ENCODE data around the gene RFXAP. TPM values are rescaled to one million over a fixed set of nuclear protein-coding genes. Genes with fewer than 3 reads are reported as not detected.
A peak's percentile ranks its signal among the peaks of the same experiment; 100 is the strongest.
"Not testable (repeated sequence)": the region's sequence is repeated elsewhere in the genome, so short reads cannot be mapped to it uniquely, and the experiment has no call there.

The RFXAP gene
- 17.9 TPM for polyA plus RNA-seq (2013, experiment 1 of 4)
- polyA plus RNA-seq (2013, experiment 2 of 4), result 21.8 TPM
- polyA plus RNA-seq (2013, experiment 3 of 4), result 20.9 TPM
- 19.9 TPM for polyA plus RNA-seq (2013, experiment 4 of 4)

GRCh38 chr13:36818804-36819738 lies at the start of gene RFXAP:
RFXAP (plus strand) TSS chr13:36819222; CDS start chr13:36819358, 136 bp downstream.
- no peaks in the 10 kb centered on the region for H3K36me3 ChIP-seq (ENCODE audit: control insufficient read depth, insufficient read depth, low read length)
- no peak within 1 kb of the TSS for H3K27ac ChIP-seq (ENCODE audit: insufficient read depth, low read depth, low read length, poor library complexity, severe bottlenecking)
- no peaks in the 10 kb centered on the region for H3K9me3 ChIP-seq (ENCODE audit: control insufficient read depth, low read length)
- WGBS, 2 experiments, result 1% methylated on average over 78 of the region's 78 CpGs
- H3K4me1 ChIP-seq (ENCODE audit: control insufficient read depth, insufficient read depth, low read length), result peaks cover 8% of the 10 kb centered on the region
- peak within 1 kb of the TSS; percentile 73 for H3K4me3 ChIP-seq (ENCODE audit: insufficient read depth, low read depth, low read length)
- H3K27me3 ChIP-seq (ENCODE audit: control insufficient read depth, insufficient read depth, low read length, poor library complexity, severe bottlenecking), result no peaks in the 10 kb centered on the region

GRCh38 chr13:36769545-36769944 lies 49.5 kb upstream of the RFXAP start:
- WGBS, 2 experiments, result 94 to 96% methylated on average over 4 of the region's 4 CpGs

GRCh38 chr13:36770741-36771140 lies 48.3 kb upstream of the RFXAP start:
- no peak overlapping the region for H3K4me3 ChIP-seq (ENCODE audit: insufficient read depth, low read depth, low read length)
- no peak overlapping the region for H3K27ac ChIP-seq (ENCODE audit: insufficient read depth, low read depth, low read length, poor library complexity, severe bottlenecking)
- no peaks in the 10 kb centered on the region for H3K4me1 ChIP-seq (ENCODE audit: control insufficient read depth, insufficient read depth, low read length)
- 92 to 96% methylated on average over 1 to 2 of the region's 2 CpGs for WGBS, 2 experiments
- no peaks in the 10 kb centered on the region for H3K27me3 ChIP-seq (ENCODE audit: control insufficient read depth, insufficient read depth, low read length, poor library complexity, severe bottlenecking)
- H3K9me3 ChIP-seq (ENCODE audit: control insufficient read depth, low read length), result no peaks in the 10 kb centered on the region
- no peaks in the 10 kb centered on the region for H3K36me3 ChIP-seq (ENCODE audit: control insufficient read depth, insufficient read depth, low read length)

More at GRCh38 chr13:36769545-36769944, 49.5 kb upstream of the RFXAP start:
- H3K36me3 ChIP-seq (ENCODE audit: control insufficient read depth, insufficient read depth, low read length), result no peaks in the 10 kb centered on the region
- H3K9me3 ChIP-seq (ENCODE audit: control insufficient read depth, low read length), result no peaks in the 10 kb centered on the region
- no peak overlapping the region for H3K27ac ChIP-seq (ENCODE audit: insufficient read depth, low read depth, low read length, poor library complexity, severe bottlenecking)
- H3K4me1 ChIP-seq (ENCODE audit: control insufficient read depth, insufficient read depth, low read length), result no peaks in the 10 kb centered on the region
- no peaks in the 10 kb centered on the region for H3K27me3 ChIP-seq (ENCODE audit: control insufficient read depth, insufficient read depth, low read length, poor library complexity, severe bottlenecking)
- no peak overlapping the region for H3K4me3 ChIP-seq (ENCODE audit: insufficient read depth, low read depth, low read length)

GRCh38 chr13:36772853-36773252 lies 46.2 kb upstream of the RFXAP start:
- H3K27me3 ChIP-seq (ENCODE audit: control insufficient read depth, insufficient read depth, low read length, poor library complexity, severe bottlenecking), result no peaks in the 10 kb centered on the region
- no peaks in the 10 kb centered on the region for H3K9me3 ChIP-seq (ENCODE audit: control insufficient read depth, low read length)
- peaks cover 5% of the 10 kb centered on the region for H3K4me1 ChIP-seq (ENCODE audit: control insufficient read depth, insufficient read depth, low read length)
- H3K27ac ChIP-seq (ENCODE audit: insufficient read depth, low read depth, low read length, poor library complexity, severe bottlenecking), result no peak overlapping the region
- H3K4me3 ChIP-seq (ENCODE audit: insufficient read depth, low read depth, low read length), result no peak overlapping the region
- H3K36me3 ChIP-seq (ENCODE audit: control insufficient read depth, insufficient read depth, low read length), result no peaks in the 10 kb centered on the region

GRCh38 chr13:36774931-36775330 lies 44.1 kb upstream of the RFXAP start:
- Histone ChIP-seq H3K4me1 (ENCODE audit: control insufficient read depth, insufficient read depth, low read length) (peaks cover 23% of the 10 kb centered on the region), H3K27ac (ENCODE audit: insufficient read depth, low read depth, low read length, poor library complexity, severe bottlenecking) (no peak overlapping the region), H3K4me3 (ENCODE audit: insufficient read depth, low read depth, low read length) (no peak overlapping the region), H3K27me3 (ENCODE audit: control insufficient read depth, insufficient read depth, low read length, poor library complexity, severe bottlenecking) (no peaks in the 10 kb centered on the region), H3K9me3 (ENCODE audit: control insufficient read depth, low read length) (no peaks in the 10 kb centered on the region), H3K36me3 (ENCODE audit: control insufficient read depth, insufficient read depth, low read length) (no peaks in the 10 kb centered on the region)
- whole genome bisulfite sequencing, 2 experiments, result 68 to 75% methylated on average over 5 of the region's 5 CpGs

- no peaks in the 10 kb centered on the region for H3K27me3 ChIP-seq (ENCODE audit: control insufficient read depth, insufficient read depth, low read length, poor library complexity, severe bottlenecking)
These were observed 42.8 kb upstream of the RFXAP start for GRCh38 chr13:36776175-36776574.

GRCh38 chr13:36778083-36778671 lies 40.8 kb upstream of the RFXAP start:
- Histone ChIP-seq H3K9me3 (ENCODE audit: control insufficient read depth, low read length) (no peaks in the 10 kb centered on the region), H3K27ac (ENCODE audit: insufficient read depth, low read depth, low read length, poor library complexity, severe bottlenecking) (peak overlapping the region; percentile 97), H3K4me1 (ENCODE audit: control insufficient read depth, insufficient read depth, low read length) (peaks cover 23% of the 10 kb centered on the region), H3K36me3 (ENCODE audit: control insufficient read depth, insufficient read depth, low read length) (no peaks in the 10 kb centered on the region), H3K27me3 (ENCODE audit: control insufficient read depth, insufficient read depth, low read length, poor library complexity, severe bottlenecking) (no peaks in the 10 kb centered on the region), H3K4me3 (ENCODE audit: insufficient read depth, low read depth, low read length) (peak overlapping the region; percentile 16)
- WGBS, 2 experiments, result 3 to 6% methylated on average over 6 of the region's 8 CpGs

More at GRCh38 chr13:36776175-36776574, 42.8 kb upstream of the RFXAP start:
- no peaks in the 10 kb centered on the region for H3K36me3 ChIP-seq (ENCODE audit: control insufficient read depth, insufficient read depth, low read length)
- peaks cover 23% of the 10 kb centered on the region for H3K4me1 ChIP-seq (ENCODE audit: control insufficient read depth, insufficient read depth, low read length)
- H3K27ac ChIP-seq (ENCODE audit: insufficient read depth, low read depth, low read length, poor library complexity, severe bottlenecking), result no peak overlapping the region
- H3K9me3 ChIP-seq (ENCODE audit: control insufficient read depth, low read length), result no peaks in the 10 kb centered on the region
- H3K4me3 ChIP-seq (ENCODE audit: insufficient read depth, low read depth, low read length), result no peak overlapping the region

- no peaks in the 10 kb centered on the region for H3K9me3 ChIP-seq (ENCODE audit: control insufficient read depth, low read length)
- 87 to 90% methylated on average over 3 of the region's 3 CpGs for WGBS, 2 experiments
- H3K27ac ChIP-seq (ENCODE audit: insufficient read depth, low read depth, low read length, poor library complexity, severe bottlenecking), result no peak overlapping the region
- H3K36me3 ChIP-seq (ENCODE audit: control insufficient read depth, insufficient read depth, low read length), result no peaks in the 10 kb centered on the region
- H3K4me1 ChIP-seq (ENCODE audit: control insufficient read depth, insufficient read depth, low read length), result peaks cover 14% of the 10 kb centered on the region
- H3K4me3 ChIP-seq (ENCODE audit: insufficient read depth, low read depth, low read length), result no peak overlapping the region
- no peaks in the 10 kb centered on the region for H3K27me3 ChIP-seq (ENCODE audit: control insufficient read depth, insufficient read depth, low read length, poor library complexity, severe bottlenecking)
These were observed 35.1 kb upstream of the RFXAP start for GRCh38 chr13:36783890-36784289.

- not testable (repeated sequence) for H3K36me3 ChIP-seq (ENCODE audit: control insufficient read depth, insufficient read depth, low read length); H3K4me1 ChIP-seq (ENCODE audit: control insufficient read depth, insufficient read depth, low read length); H3K9me3 ChIP-seq (ENCODE audit: control insufficient read depth, low read length); H3K4me3 ChIP-seq (ENCODE audit: insufficient read depth, low read depth, low read length); H3K27ac ChIP-seq (ENCODE audit: insufficient read depth, low read depth, low read length, poor library complexity, severe bottlenecking); H3K27me3 ChIP-seq (ENCODE audit: control insufficient read depth, insufficient read depth, low read length, poor library complexity, severe bottlenecking)
- WGBS, 2 experiments, result 95 to 96% methylated on average over 4 of the region's 4 CpGs
These were observed 32.8 kb upstream of the RFXAP start for GRCh38 chr13:36786175-36786574.

- H3K9me3 ChIP-seq (ENCODE audit: control insufficient read depth, low read length), result no peaks in the 10 kb centered on the region
- H3K4me1 ChIP-seq (ENCODE audit: control insufficient read depth, insufficient read depth, low read length), result peaks cover 4% of the 10 kb centered on the region
- no peaks in the 10 kb centered on the region for H3K36me3 ChIP-seq (ENCODE audit: control insufficient read depth, insufficient read depth, low read length)
- no peak overlapping the region for H3K27ac ChIP-seq (ENCODE audit: insufficient read depth, low read depth, low read length, poor library complexity, severe bottlenecking)
- H3K4me3 ChIP-seq (ENCODE audit: insufficient read depth, low read depth, low read length), result no peak overlapping the region
- WGBS, 2 experiments, result 75 to 77% methylated on average over 3 of the region's 3 CpGs
- no peaks in the 10 kb centered on the region for H3K27me3 ChIP-seq (ENCODE audit: control insufficient read depth, insufficient read depth, low read length, poor library complexity, severe bottlenecking)
These were observed 31.8 kb upstream of the RFXAP start for GRCh38 chr13:36787181-36787580.

All from ectodermal cell (in vitro differentiated cells).